ENCODE data around the gene MEST. TPM values are rescaled to one million over a fixed set of nuclear protein-coding genes. Genes with fewer than 3 reads are reported as not detected.
"Not testable (repeated sequence)": the region's sequence is repeated elsewhere in the genome, so short reads cannot be mapped to it uniquely, and the experiment has no call there.

Gene MEST
- total and polyA plus RNA-seq, 10 of the 15 experiments (the other 5 are each of a cell fraction or from before 2014, with no cell fraction given) = 1.0 to 18.2 (median 8.2) TPM

DNA sequence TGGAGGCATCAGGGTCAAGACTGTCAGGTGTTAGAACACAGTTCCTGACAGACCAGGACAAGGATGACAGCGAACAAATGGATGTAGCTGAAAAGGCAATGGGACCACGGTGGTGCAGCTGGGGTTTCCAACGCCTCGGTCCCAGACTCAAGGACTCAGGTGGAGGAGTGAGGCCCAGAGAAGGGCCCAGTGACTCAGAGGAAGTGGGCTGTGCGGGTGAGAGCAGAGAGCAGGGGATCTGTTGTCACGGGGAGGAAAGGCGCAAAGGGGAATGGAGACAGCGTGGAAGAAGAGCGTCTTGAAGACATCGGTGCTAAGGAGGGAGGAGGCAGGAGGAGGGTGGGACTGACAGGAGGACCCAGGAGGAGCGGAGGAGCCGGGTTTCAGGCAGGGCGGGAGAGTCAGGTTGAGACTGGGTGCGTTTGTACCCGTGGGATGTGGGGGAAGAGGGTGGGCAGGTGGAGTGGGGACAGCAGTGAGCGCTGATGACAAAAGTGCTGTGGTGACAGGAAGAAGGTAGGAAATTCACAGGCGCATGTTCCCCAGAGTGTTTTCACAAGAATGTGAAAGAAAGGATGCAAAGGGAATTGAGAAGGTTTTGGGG, 36.0 kb downstream of the MEST start:
- POLR2A ChIA-PET; H3K4me1 ChIP-seq (ENCODE audit: control insufficient read depth, insufficient read depth, low read length); H3K27ac ChIP-seq (ENCODE audit: control insufficient read depth, insufficient read depth); DNase-seq (ENCODE audit: low read depth, low spot score); H4K20me1 ChIP-seq (ENCODE audit: control insufficient read depth, insufficient read depth); BruUV-seq (replicated peaks); FAIRE-seq; H3K27me3 ChIP-seq (replicated peaks in 1 of 2; ENCODE audit: control insufficient read depth in 2 of 2, insufficient read depth in 2 of 2, low read length in 1 of 2); H3K4me3 ChIP-seq; SMC1A ChIA-PET (ENCODE audit: uncharacterized antibody, unreplicated experiment); intact Hi-C loops (cut with micrococcal nuclease; ENCODE audit: unreplicated experiment); H3K4me2 ChIP-seq (ENCODE audit: control insufficient read depth, insufficient read depth); RAD21 ChIA-PET (ENCODE audit: unreplicated experiment); H3K9ac ChIP-seq (ENCODE audit: control insufficient read depth, insufficient read depth, low read length); H3K36me3 ChIP-seq (ENCODE audit: control insufficient read depth in 2 of 2, insufficient read depth in 2 of 2, low read length in 1 of 2); ATAC-seq; H2AFZ ChIP-seq (ENCODE audit: control insufficient read depth, low read depth, low read length); H3K9me3 ChIP-seq (replicated peaks; ENCODE audit: control insufficient read depth, insufficient read depth, low read length); in situ Hi-C loops (cut with MboI); H3K79me2 ChIP-seq (ENCODE audit: control insufficient read depth, insufficient read depth, low read length); CTCF ChIA-PET: not testable (repeated sequence)
- WGBS (ENCODE audit: insufficient coverage, insufficient replicate concordance, low lambda C conversion rate, missing lambda C conversion rate) = 97% methylated on average over 11 of the region's 17 CpGs

- ATAC-seq = no peak
- intact Hi-C loops (cut with micrococcal nuclease; ENCODE audit: unreplicated experiment) = no loop called here
- CTCF ChIA-PET = no interaction called here
- TF ChIP-seq FOXM1 (IDR thresholded peaks at IDR 0.05; ENCODE audit: low read depth, low read length) (no peak), ELK1 (IDR thresholded peaks at IDR 0.05; ENCODE audit: low read depth, low read length) (no peak), MYC (IDR thresholded peaks at IDR 0.05; ENCODE audit: insufficient read depth, insufficient read length, insufficient replicate concordance, low read length, severe bottlenecking) (no peak), SUZ12 (IDR thresholded peaks at IDR 0.05; ENCODE audit: unreplicated experiment) (no peak), NR2C1 (IDR thresholded peaks at IDR 0.05) (no peak), TCF3 (IDR thresholded peaks at IDR 0.05; ENCODE audit: borderline replicate concordance, insufficient read depth, low read depth, low read length) (no peak), LARP7 (IDR thresholded peaks at IDR 0.05) (no peak), TCF12 (IDR thresholded peaks at IDR 0.05; ENCODE audit: low read depth, low read length) (no peak), SMAD5 (IDR thresholded peaks at IDR 0.05; ENCODE audit: low read depth) (no peak), SMARCA5 (IDR thresholded peaks at IDR 0.05) (no peak), BRCA1 (IDR thresholded peaks at IDR 0.05; ENCODE audit: low read depth, low read length) (no peak)
- TF ChIP-seq, protein P1, sequence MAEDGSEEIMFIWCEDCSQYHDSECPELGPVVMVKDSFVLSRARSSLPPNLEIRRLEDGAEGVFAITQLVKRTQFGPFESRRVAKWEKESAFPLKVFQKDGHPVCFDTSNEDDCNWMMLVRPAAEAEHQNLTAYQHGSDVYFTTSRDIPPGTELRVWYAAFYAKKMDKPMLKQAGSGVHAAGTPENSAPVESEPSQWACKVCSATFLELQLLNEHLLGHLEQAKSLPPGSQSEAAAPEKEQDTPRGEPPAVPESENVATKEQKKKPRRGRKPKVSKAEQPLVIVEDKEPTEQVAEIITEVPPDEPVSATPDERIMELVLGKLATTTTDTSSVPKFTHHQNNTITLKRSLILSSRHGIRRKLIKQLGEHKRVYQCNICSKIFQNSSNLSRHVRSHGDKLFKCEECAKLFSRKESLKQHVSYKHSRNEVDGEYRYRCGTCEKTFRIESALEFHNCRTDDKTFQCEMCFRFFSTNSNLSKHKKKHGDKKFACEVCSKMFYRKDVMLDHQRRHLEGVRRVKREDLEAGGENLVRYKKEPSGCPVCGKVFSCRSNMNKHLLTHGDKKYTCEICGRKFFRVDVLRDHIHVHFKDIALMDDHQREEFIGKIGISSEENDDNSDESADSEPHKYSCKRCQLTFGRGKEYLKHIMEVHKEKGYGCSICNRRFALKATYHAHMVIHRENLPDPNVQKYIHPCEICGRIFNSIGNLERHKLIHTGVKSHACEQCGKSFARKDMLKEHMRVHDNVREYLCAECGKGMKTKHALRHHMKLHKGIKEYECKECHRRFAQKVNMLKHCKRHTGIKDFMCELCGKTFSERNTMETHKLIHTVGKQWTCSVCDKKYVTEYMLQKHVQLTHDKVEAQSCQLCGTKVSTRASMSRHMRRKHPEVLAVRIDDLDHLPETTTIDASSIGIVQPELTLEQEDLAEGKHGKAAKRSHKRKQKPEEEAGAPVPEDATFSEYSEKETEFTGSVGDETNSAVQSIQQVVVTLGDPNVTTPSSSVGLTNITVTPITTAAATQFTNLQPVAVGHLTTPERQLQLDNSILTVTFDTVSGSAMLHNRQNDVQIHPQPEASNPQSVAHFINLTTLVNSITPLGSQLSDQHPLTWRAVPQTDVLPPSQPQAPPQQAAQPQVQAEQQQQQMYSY (CRISPR knock-in tag; IDR thresholded peaks at IDR 0.05) = no peak
Measured at GRCh38 chr7:130529417-130529816, 37.5 kb downstream of the MEST start.

More at GRCh38 chr7:130529417-130529816, 37.5 kb downstream of the MEST start:
- ChIA-PET RAD21 (ENCODE audit: unreplicated experiment) (no interaction called here), SMC1A (ENCODE audit: uncharacterized antibody, unreplicated experiment) (interaction anchor here (0.6 kb wide), 1 partner anchor 10 kb away, joined by 3 read pairs; no protein-coding TSS in a partner anchor), POLR2A (no interaction called here)
- no TSS peak for BruUV-seq (replicated peaks)
- Histone ChIP-seq H3K4me1 (ENCODE audit: control insufficient read depth, insufficient read depth, low read length) (no peaks in the 10 kb centered on the region), H3K4me2 (ENCODE audit: control insufficient read depth, insufficient read depth) (no peak overlapping the region), H3K79me2 (ENCODE audit: control insufficient read depth, insufficient read depth, low read length) (no peaks in the 10 kb centered on the region), H3K9ac (ENCODE audit: control insufficient read depth, insufficient read depth, low read length) (no peak overlapping the region), H3K4me3 (no peak overlapping the region), H4K20me1 (ENCODE audit: control insufficient read depth, insufficient read depth) (no peaks in the 10 kb centered on the region), H3K36me3 (ENCODE audit: control insufficient read depth in 2 of 2, insufficient read depth in 2 of 2, low read length in 1 of 2) (no peaks in the 10 kb centered on the region), H3K27ac (ENCODE audit: control insufficient read depth, insufficient read depth) (no peak overlapping the region), H3K27me3 (replicated peaks in 1 of 2; ENCODE audit: control insufficient read depth in 2 of 2, insufficient read depth in 2 of 2, low read length in 1 of 2) (no peaks in the 10 kb centered on the region), H2AFZ (ENCODE audit: control insufficient read depth, low read depth, low read length) (no peak overlapping the region), H3K9me3 (replicated peaks; ENCODE audit: control insufficient read depth, insufficient read depth, low read length) (no peaks in the 10 kb centered on the region)
- FAIRE-seq (no peak), DNase-seq (ENCODE audit: low read depth, low spot score) (no peak)
- 89% methylated on average over 2 of the region's 2 CpGs for WGBS (ENCODE audit: insufficient coverage, insufficient replicate concordance, low lambda C conversion rate, missing lambda C conversion rate)
- in situ Hi-C loops (cut with MboI) = no loop called here

Measured in GM12878 (cell line).